PC-3 (cell line): ENCODE data around the gene CRHR2. TPM values are rescaled to one million over a fixed set of nuclear protein-coding genes. Genes with fewer than 3 reads are reported as not detected.

Source experiments
- ATAC-seq: fragments of 200-7000 bp; cut with Tn5 transposase; 2 replicates; pipeline ENCODE4 v1.9.1; 2020; ENCODE audit warnings: mild to moderate bottlenecking, moderate library complexity
- Bru-seq: library from RNA; stranded (reverse); fragments of 400-500 nt; gene quantifications from one replicate; lab custom pipeline; 2021; lab: Mats Ljungman, UMichigan
- BruChase-seq, 2 experiments: library from RNA; stranded (reverse); fragments of 400-500 nt; gene quantifications; one replicate each; lab custom pipeline; 2021; lab: Mats Ljungman, UMichigan
- BruUV-seq: library from RNA; stranded (reverse); fragments of 400-500 nt; replicated peaks from 2 replicates; lab custom pipeline; 2021; lab: Mats Ljungman, UMichigan
- CTCF ChIA-PET: fragments of 300-600 bp; sonication (Branson Sonifier 250); formaldehyde crosslinking; loops from one replicate; lab custom pipeline; 2022; ENCODE audit warnings: antibody characterized with exemption; lab: Charles Lee
- POLR2A ChIA-PET: fragments of 300-600 bp; sonication (Branson Sonifier 250); formaldehyde crosslinking; loops from one replicate; lab custom pipeline; 2022; ENCODE audit warnings: antibody characterized with exemption; ENCODE audit not compliant: unreplicated experiment; lab: Charles Lee
- DNase-seq: peaks from one replicate; pipeline ENCODE4 v3.0.0-alpha.2; 2015
- H2AFZ ChIP-seq: fragments of 300-600 bp; sonication (generic); 2 replicates; pipeline ENCODE4 v1.6.0; 2016; ENCODE audit warnings: antibody characterized with exemption, low read length
- H3F3A ChIP-seq: fragments of 300-600 bp; sonication (generic); one replicate; pipeline ENCODE4 v1.6.0; 2017; ENCODE audit warnings: antibody characterized with exemption, low read length, control low read depth, mild to moderate bottlenecking; ENCODE audit not compliant: unreplicated experiment
- H3K27ac ChIP-seq: fragments of 300-600 bp; sonication (generic); 2 replicates; pipeline ENCODE4 v1.5.1; 2016; ENCODE audit warnings: mild to moderate bottlenecking, low read length
- H3K27me3 ChIP-seq: fragments of 300-600 bp; sonication (generic); 2 replicates; pipeline ENCODE4 v1.6.1; 2016; ENCODE audit warnings: low read length, mixed read lengths
- H3K36me3 ChIP-seq: fragments of 300-600 bp; sonication (generic); 2 replicates; pipeline ENCODE4 v1.6.1; 2016; ENCODE audit warnings: low read depth, mixed run types, low read length, mixed read lengths
- H3K4me1 ChIP-seq: fragments of 300-600 bp; sonication (generic); 2 replicates; pipeline ENCODE4 v1.5.1; 2016; ENCODE audit warnings: low read length; ENCODE audit not compliant: insufficient read depth
- H3K4me2 ChIP-seq: fragments of 300-600 bp; sonication (generic); 2 replicates; pipeline ENCODE4 v1.6.0; 2016; ENCODE audit warnings: low read length
- H3K4me3 ChIP-seq: fragments of 300-600 bp; sonication (generic); 2 replicates; pipeline ENCODE4 v1.5.1; 2016; ENCODE audit warnings: mild to moderate bottlenecking, low read length, mixed read lengths
- H3K79me2 ChIP-seq: fragments of 300-600 bp; sonication (generic); 2 replicates; pipeline ENCODE4 v1.6.1; 2017; ENCODE audit warnings: low read length, mixed read lengths
- H3K9ac ChIP-seq: fragments of 300-600 bp; sonication (generic); 2 replicates; pipeline ENCODE4 v1.6.0; 2016; ENCODE audit warnings: mild to moderate bottlenecking, low read length
- H3K9me2 ChIP-seq: fragments of 300-600 bp; sonication (generic); replicated peaks from 2 replicates; pipeline ENCODE4 v1.6.1; 2016; ENCODE audit warnings: mixed run types, low read length, mixed read lengths
- H3K9me3 ChIP-seq: fragments of 300-600 bp; sonication (generic); 2 replicates; pipeline ENCODE4 v1.6.1; 2016; ENCODE audit warnings: low read length, mixed read lengths
- H4K20me1 ChIP-seq: fragments of 300-600 bp; sonication (generic); 2 replicates; pipeline ENCODE4 v1.6.1; 2016; ENCODE audit warnings: low read length, mixed read lengths
- CTCF ChIP-seq: fragments of 300-600 bp; sonication (generic); conservative IDR thresholded peaks from 2 replicates; pipeline ENCODE4 v1.5.1; 2017; ENCODE audit warnings: antibody characterized with exemption, low read depth, mild to moderate bottlenecking, low read length
- EZH2 ChIP-seq: fragments of 300-600 bp; sonication (generic); IDR thresholded peaks from one replicate; pipeline ENCODE4 v1.6.1; 2017; ENCODE audit warnings: antibody characterized with exemption, mild to moderate bottlenecking, low read length; ENCODE audit not compliant: unreplicated experiment
- EZH2phosphoT487 ChIP-seq: fragments of 300-600 bp; sonication (generic); IDR thresholded peaks from 2 replicates; pipeline ENCODE4 v1.6.1; 2018; ENCODE audit warnings: mild to moderate bottlenecking, antibody characterized with exemption, low read length, borderline replicate concordance
- intact Hi-C: fragments of 100-400 bp; cut with micrococcal nuclease; formaldehyde crosslinking; loops from 2 replicates; pipeline ENCODE4 v1.9.0; 2023
- long read RNA-seq: library from polyadenylated mRNA; unstranded; transcript quantifications from one replicate; pipeline ENCODE4 v2.0.0, GENCODE V29; 2021; ENCODE audit not compliant: unreplicated experiment
- total RNA-seq: library from RNA; depleted of rRNA; stranded (reverse); fragments of >200 nt; gene quantifications from 2 replicates; pipeline ENCODE4 v1.2.3, GENCODE V29; 2014; rRNA removed

CRHR2 gene
- total RNA-seq (not detected in 2 replicates), Bru-seq, nascent RNA (not detected), BruChase-seq, experiment 1, labeled RNA remaining after a 6-hour chase (not detected), BruChase-seq, experiment 2, labeled RNA remaining after a 2-hour chase (not detected)
- long read RNA-seq: 0 reads

- Histone ChIP-seq H3K27me3 (peaks cover 27% of the 10 kb centered on the region), H3K79me2 (no peaks in the 10 kb centered on the region), H3K9ac (no peak within 1 kb of the TSS), H3K4me2 (no peak within 1 kb of the TSS), H3K27ac (no peak within 1 kb of the TSS), H3K4me1 (no peaks in the 10 kb centered on the region), H3F3A (no peaks in the 10 kb centered on the region), H3K9me2 (no peaks in the 10 kb centered on the region), H3K36me3 (no peaks in the 10 kb centered on the region), H2AFZ (no peak within 1 kb of the TSS), H3K4me3 (no peak within 1 kb of the TSS), H3K9me3 (no peaks in the 10 kb centered on the region), H4K20me1 (no peaks in the 10 kb centered on the region)
- TF ChIP-seq EZH2: no peak
- no peak for TF ChIP-seq EZH2phosphoT487
- TF ChIP-seq CTCF: no peak
- intact Hi-C loops: no loop called here
- ChIA-PET CTCF (no interaction called here), POLR2A (no interaction called here)
- BruUV-seq: no TSS peak
- DNase-seq: no peak
- no peak for ATAC-seq
Measured at GRCh38 chr7:30682212-30683083, at the start of gene CRHR2. TSS of gene CRHR2 (minus strand) at chr7:30682456. CDS start at chr7:30682280, 176 bp downstream.

- DNase-seq (no peak), ATAC-seq (no peak)
- H3K36me3 ChIP-seq: no peaks in the 10 kb centered on the region
- H4K20me1 ChIP-seq: no peaks in the 10 kb centered on the region
- H3K4me2 ChIP-seq: no peak overlapping the region
- peaks cover 40% of the 10 kb centered on the region for H3K27me3 ChIP-seq
- no TSS peak for BruUV-seq
- 0 out of 2 replicates have a peak, but pooled peaks cover 8% of the 10 kb centered on the region for H3K4me1 ChIP-seq
- H3K79me2 ChIP-seq: no peaks in the 10 kb centered on the region
- intact Hi-C loops: no loop called here
- no peak overlapping the region for H3K27ac ChIP-seq
- no peak overlapping the region for H3K4me3 ChIP-seq
- H3F3A ChIP-seq: no peaks in the 10 kb centered on the region
- no peak overlapping the region for H2AFZ ChIP-seq
- H3K9ac ChIP-seq: no peak overlapping the region
- TF ChIP-seq EZH2phosphoT487 (no peak), CTCF (no peak), EZH2 (no peak)
- H3K9me2 ChIP-seq: no peaks in the 10 kb centered on the region
- H3K9me3 ChIP-seq: no peaks in the 10 kb centered on the region
- ChIA-PET CTCF (no interaction called here), POLR2A (no interaction called here)
Measured at GRCh38 chr7:30731581-30731980, 49.3 kb upstream of the CRHR2 start.
